Ishikawa (cell line): Measurements from ENCODE around the gene IMMP2L.

Experiments used
- CEBPB ChIP-seq: IDR thresholded peaks from 2 replicates; pipeline ENCODE4 v1.6.1; 2012
- CREB1 ChIP-seq: IDR thresholded peaks from 2 replicates; pipeline ENCODE4 v1.6.1; 2012; ENCODE audit warnings: low read depth
- EGR1 ChIP-seq: IDR thresholded peaks from 2 replicates; pipeline ENCODE4 v1.6.1; 2012
- EP300 ChIP-seq: IDR thresholded peaks from 2 replicates; pipeline ENCODE4 v1.6.1; 2012; ENCODE audit warnings: borderline replicate concordance
- TCF12 ChIP-seq: IDR thresholded peaks from 2 replicates; pipeline ENCODE4 v1.6.1; 2012; ENCODE audit warnings: low read depth
- TF ChIP-seq, protein P1 (sequence below): IDR thresholded peaks from 2 replicates; pipeline ENCODE4 v1.6.1; 2012; ENCODE audit warnings: low read depth, mild to moderate bottlenecking
- TF ChIP-seq, protein P2 (sequence below): IDR thresholded peaks from 2 replicates; pipeline ENCODE4 v1.6.1; 2012
- TF ChIP-seq, protein P3 (sequence below): IDR thresholded peaks from 2 replicates; pipeline ENCODE4 v1.6.1; 2012

DNA sequence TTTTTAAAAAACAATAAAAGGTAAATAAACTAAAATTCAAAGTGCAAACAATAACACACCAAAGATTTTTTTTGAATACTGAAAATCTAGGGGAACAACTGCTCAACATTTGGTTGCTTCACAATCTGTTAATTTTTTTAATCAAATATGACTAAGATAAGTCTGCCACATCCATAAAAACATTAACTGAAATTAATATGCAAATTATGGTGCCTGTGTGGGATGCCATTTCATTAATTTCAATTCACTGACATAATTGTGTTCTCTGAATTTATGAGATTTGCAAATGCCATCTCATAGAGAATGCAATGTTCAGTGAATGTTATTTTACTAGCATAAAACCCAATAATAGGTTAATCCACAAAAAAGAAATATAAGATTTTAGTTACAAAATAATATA, 237.5 kb downstream of the IMMP2L start:
- TF ChIP-seq CREB1 (no peak), EP300 (no peak), EGR1 (no peak), CEBPB (no peak), TCF12 (no peak)
- TF ChIP-seq, protein P1, sequence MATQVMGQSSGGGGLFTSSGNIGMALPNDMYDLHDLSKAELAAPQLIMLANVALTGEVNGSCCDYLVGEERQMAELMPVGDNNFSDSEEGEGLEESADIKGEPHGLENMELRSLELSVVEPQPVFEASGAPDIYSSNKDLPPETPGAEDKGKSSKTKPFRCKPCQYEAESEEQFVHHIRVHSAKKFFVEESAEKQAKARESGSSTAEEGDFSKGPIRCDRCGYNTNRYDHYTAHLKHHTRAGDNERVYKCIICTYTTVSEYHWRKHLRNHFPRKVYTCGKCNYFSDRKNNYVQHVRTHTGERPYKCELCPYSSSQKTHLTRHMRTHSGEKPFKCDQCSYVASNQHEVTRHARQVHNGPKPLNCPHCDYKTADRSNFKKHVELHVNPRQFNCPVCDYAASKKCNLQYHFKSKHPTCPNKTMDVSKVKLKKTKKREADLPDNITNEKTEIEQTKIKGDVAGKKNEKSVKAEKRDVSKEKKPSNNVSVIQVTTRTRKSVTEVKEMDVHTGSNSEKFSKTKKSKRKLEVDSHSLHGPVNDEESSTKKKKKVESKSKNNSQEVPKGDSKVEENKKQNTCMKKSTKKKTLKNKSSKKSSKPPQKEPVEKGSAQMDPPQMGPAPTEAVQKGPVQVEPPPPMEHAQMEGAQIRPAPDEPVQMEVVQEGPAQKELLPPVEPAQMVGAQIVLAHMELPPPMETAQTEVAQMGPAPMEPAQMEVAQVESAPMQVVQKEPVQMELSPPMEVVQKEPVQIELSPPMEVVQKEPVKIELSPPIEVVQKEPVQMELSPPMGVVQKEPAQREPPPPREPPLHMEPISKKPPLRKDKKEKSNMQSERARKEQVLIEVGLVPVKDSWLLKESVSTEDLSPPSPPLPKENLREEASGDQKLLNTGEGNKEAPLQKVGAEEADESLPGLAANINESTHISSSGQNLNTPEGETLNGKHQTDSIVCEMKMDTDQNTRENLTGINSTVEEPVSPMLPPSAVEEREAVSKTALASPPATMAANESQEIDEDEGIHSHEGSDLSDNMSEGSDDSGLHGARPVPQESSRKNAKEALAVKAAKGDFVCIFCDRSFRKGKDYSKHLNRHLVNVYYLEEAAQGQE, result no peak
- TF ChIP-seq, protein P2, sequence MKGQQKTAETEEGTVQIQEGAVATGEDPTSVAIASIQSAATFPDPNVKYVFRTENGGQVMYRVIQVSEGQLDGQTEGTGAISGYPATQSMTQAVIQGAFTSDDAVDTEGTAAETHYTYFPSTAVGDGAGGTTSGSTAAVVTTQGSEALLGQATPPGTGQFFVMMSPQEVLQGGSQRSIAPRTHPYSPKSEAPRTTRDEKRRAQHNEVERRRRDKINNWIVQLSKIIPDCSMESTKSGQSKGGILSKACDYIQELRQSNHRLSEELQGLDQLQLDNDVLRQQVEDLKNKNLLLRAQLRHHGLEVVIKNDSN, result no peak
- TF ChIP-seq, protein P3, sequence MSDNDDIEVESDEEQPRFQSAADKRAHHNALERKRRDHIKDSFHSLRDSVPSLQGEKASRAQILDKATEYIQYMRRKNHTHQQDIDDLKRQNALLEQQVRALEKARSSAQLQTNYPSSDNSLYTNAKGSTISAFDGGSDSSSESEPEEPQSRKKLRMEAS, result no peak
